ENCODE data around the gene FBXL19. TPM values are rescaled to one million over a fixed set of nuclear protein-coding genes. Genes with fewer than 3 reads are reported as not detected.

FBXL19 gene
- total RNA-seq, 1 experiment from 2014 or later, result 70.8 TPM

DNA sequence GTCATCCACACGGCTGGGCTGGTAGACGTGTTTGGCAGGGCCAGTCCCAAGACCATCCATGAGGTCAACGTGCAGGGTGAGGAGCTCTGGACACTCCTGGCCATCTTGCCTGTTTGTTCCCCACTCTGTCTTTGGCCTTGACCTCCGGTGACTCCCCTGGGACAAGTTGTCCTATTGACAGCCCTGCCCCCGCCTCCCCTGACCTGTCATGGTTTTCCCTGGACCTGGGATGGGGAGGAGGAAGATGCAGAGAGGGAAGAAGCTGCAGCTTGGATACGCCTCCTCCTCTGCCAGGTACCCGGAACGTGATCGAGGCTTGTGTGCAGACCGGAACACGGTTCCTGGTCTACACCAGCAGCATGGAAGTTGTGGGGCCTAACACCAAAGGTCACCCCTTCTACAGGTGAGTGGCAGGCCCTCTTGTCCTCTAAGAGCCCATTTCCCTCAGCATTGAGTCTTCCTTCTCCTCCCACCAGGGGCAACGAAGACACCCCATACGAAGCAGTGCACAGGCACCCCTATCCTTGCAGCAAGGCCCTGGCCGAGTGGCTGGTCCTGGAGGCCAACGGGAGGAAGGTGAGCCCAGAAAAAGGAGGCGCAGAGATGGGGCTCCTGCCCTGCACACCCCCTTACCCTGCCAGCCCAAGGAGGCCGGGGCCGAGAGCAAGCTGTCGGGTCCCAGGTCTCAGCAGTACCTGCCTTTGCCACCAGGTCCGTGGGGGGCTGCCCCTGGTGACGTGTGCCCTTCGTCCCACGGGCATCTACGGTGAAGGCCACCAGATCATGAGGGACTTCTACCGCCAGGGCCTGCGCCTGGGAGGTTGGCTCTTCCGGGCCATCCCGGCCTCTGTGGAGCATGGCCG, 63.0 kb downstream of the FBXL19 start:
- Histone ChIP-seq H3K4me3 (no peak overlapping the region), H3K27ac (no peak overlapping the region), H3K9me3 (ENCODE audit: insufficient read depth, low read depth) (no peaks in the 10 kb centered on the region), H3K27me3 (ENCODE audit: insufficient read depth, low read depth) (no peaks in the 10 kb centered on the region), H3K36me3 (ENCODE audit: low read depth) (peaks cover 7% of the 10 kb centered on the region; the same call in 1 of the 2 replicates), H2AFZ (no peak overlapping the region), H4K20me1 (ENCODE audit: insufficient read depth) (no peaks in the 10 kb centered on the region; the same call in 1 of the 2 replicates), H3K9me2 (ENCODE audit: insufficient read depth) (no peaks in the 10 kb centered on the region), H3K4me1 (replicated peaks; ENCODE audit: insufficient read depth) (no peaks in the 10 kb centered on the region; the same call in 1 of the 2 replicates), H3K4me2 (no peak overlapping the region), H3K79me2 (ENCODE audit: low read depth) (no peaks in the 10 kb centered on the region), H3F3A (ENCODE audit: insufficient read depth, low read depth) (peaks cover 23% of the 10 kb centered on the region; the same call in 1 of the 2 replicates)
- ChIA-PET POLR2A (ENCODE audit: unreplicated experiment) (interaction anchor here (0.5 to 2.2 kb wide), 4 partner anchors 95 to 198 kb away, joined by 3 to 34 read pairs (median 6); no protein-coding TSS in a partner anchor), CTCF (interaction anchor here (0.6 to 2.5 kb wide), 11 partner anchors 10 to 458 kb away, joined by 3 to 33 read pairs (median 5); partner anchors contain the start of genes KAT8, VKORC1, ZNF646 and ZNF668)
- TF ChIP-seq EZH2 (IDR thresholded peaks at IDR 0.05; ENCODE audit: low read depth), result no peak
- TF ChIP-seq, protein P1, sequence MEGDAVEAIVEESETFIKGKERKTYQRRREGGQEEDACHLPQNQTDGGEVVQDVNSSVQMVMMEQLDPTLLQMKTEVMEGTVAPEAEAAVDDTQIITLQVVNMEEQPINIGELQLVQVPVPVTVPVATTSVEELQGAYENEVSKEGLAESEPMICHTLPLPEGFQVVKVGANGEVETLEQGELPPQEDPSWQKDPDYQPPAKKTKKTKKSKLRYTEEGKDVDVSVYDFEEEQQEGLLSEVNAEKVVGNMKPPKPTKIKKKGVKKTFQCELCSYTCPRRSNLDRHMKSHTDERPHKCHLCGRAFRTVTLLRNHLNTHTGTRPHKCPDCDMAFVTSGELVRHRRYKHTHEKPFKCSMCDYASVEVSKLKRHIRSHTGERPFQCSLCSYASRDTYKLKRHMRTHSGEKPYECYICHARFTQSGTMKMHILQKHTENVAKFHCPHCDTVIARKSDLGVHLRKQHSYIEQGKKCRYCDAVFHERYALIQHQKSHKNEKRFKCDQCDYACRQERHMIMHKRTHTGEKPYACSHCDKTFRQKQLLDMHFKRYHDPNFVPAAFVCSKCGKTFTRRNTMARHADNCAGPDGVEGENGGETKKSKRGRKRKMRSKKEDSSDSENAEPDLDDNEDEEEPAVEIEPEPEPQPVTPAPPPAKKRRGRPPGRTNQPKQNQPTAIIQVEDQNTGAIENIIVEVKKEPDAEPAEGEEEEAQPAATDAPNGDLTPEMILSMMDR (conservative IDR thresholded peaks at IDR 0.05), result no peak
- DNase-seq, result peak in 1 of 2 experiments; percentile 32
- no TSS peak for BruUV-seq (replicated peaks)
- intact Hi-C loops (cut with micrococcal nuclease; ENCODE audit: unreplicated experiment), result loop anchor here (5.0 kb wide), 1 partner anchor 401 kb away; no protein-coding TSS in a partner anchor

DNA sequence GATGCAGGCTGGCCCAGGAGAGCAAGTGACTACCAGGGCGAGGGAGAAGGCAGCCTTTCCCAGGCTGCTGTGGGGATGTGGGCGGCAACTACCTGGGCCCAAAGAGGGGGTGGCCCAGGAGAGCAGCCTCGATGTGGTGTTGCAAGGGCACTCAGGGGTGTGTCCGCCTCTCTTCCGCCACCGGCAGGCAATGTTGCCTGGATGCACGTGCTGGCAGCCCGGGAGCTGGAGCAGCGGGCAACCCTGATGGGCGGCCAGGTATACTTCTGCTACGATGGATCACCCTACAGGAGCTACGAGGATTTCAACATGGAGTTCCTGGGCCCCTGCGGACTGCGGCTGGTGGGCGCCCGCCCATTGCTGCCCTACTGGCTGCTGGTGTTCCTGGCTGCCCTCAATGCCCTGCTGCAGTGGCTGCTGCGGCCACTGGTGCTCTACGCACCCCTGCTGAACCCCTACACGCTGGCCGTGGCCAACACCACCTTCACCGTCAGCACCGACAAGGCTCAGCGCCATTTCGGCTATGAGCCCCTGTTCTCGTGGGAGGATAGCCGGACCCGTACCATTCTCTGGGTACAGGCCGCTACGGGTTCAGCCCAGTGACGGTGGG, 64.3 kb downstream of the FBXL19 start:
- CTCF ChIA-PET, result interaction anchor here (0.6 to 0.7 kb wide), 2 partner anchors 9 to 154 kb away, joined by 3 read pairs; no protein-coding TSS in a partner anchor
- Histone ChIP-seq H3K27ac (no peak overlapping the region), H3K36me3 (ENCODE audit: low read depth) (peaks cover 7% of the 10 kb centered on the region; the same call in 1 of the 2 replicates), H3K4me1 (replicated peaks; ENCODE audit: insufficient read depth) (no peaks in the 10 kb centered on the region; the same call in 1 of the 2 replicates), H3K27me3 (ENCODE audit: insufficient read depth, low read depth) (no peaks in the 10 kb centered on the region), H3K9me3 (ENCODE audit: insufficient read depth, low read depth) (no peaks in the 10 kb centered on the region), H3K4me2 (no peak overlapping the region), H3K79me2 (ENCODE audit: low read depth) (no peaks in the 10 kb centered on the region), H4K20me1 (ENCODE audit: insufficient read depth) (no peaks in the 10 kb centered on the region; the same call in 1 of the 2 replicates), H3K9me2 (ENCODE audit: insufficient read depth) (no peaks in the 10 kb centered on the region), H3F3A (ENCODE audit: insufficient read depth, low read depth) (peaks cover 18% of the 10 kb centered on the region; the same call in 1 of the 2 replicates), H3K4me3 (no peak overlapping the region), H2AFZ (no peak overlapping the region)
- no peak for TF ChIP-seq EZH2 (IDR thresholded peaks at IDR 0.05; ENCODE audit: low read depth)
- TF ChIP-seq, protein P1 (conservative IDR thresholded peaks at IDR 0.05), result no peak
- intact Hi-C loops (cut with micrococcal nuclease; ENCODE audit: unreplicated experiment), result loop anchor here (5.0 kb wide), 1 partner anchor 400 kb away; no protein-coding TSS in a partner anchor
- peak in 1 of 2 experiments; percentile 31 for DNase-seq
- POLR2A ChIA-PET (ENCODE audit: unreplicated experiment), result no interaction called here
- no TSS peak for BruUV-seq (replicated peaks)

DNA sequence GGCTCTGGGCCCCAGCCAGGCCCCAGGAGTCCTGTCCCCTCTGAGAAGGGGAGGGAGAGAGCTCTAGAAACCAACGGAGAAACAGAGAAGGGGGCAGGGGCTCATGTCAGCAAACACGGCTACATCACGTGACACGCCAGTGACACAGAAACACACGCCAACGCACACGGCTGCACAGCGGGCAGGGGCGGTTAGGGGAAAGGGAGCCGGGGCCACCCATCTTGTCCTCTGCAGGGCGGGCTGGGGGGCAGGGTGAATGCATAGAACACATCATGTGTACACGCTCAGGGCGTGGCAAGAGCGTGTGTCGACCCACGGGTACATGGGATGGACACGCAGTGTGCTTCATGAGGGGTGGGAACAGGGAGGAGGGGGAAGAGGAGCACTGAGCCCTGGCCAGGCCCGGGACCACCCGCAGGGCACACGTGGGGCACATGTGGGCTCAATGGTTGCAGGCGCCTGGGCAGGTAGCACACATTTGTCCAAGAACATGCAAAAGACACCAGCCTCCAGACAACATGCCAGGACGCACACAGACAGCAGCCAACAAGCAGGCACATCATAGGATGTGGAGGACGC, 66.2 kb downstream of the FBXL19 start:
- intact Hi-C loops (cut with micrococcal nuclease; ENCODE audit: unreplicated experiment), result loop anchor here (5.0 kb wide), 1 partner anchor 398 kb away; no protein-coding TSS in a partner anchor
- Histone ChIP-seq H3K9me3 (ENCODE audit: insufficient read depth, low read depth) (no peaks in the 10 kb centered on the region), H3K27me3 (ENCODE audit: insufficient read depth, low read depth) (no peaks in the 10 kb centered on the region), H3K79me2 (ENCODE audit: low read depth) (no peaks in the 10 kb centered on the region), H3K27ac (no peak overlapping the region), H3K9me2 (ENCODE audit: insufficient read depth) (no peaks in the 10 kb centered on the region), H3K36me3 (ENCODE audit: low read depth) (no peaks in the 10 kb centered on the region), H3K4me2 (no peak overlapping the region), H3K4me1 (replicated peaks; ENCODE audit: insufficient read depth) (no peaks in the 10 kb centered on the region; the same call in 1 of the 2 replicates), H3F3A (ENCODE audit: insufficient read depth, low read depth) (peaks cover 1% of the 10 kb centered on the region; the same call in 1 of the 2 replicates), H2AFZ (no peak overlapping the region), H4K20me1 (ENCODE audit: insufficient read depth) (no peaks in the 10 kb centered on the region; the same call in 1 of the 2 replicates), H3K4me3 (no peak overlapping the region)
- ChIA-PET CTCF (no interaction called here), POLR2A (ENCODE audit: unreplicated experiment) (no interaction called here)
- peak in 1 of 2 experiments; percentile 22 for DNase-seq
- no TSS peak for BruUV-seq (replicated peaks)
- TF ChIP-seq, protein P1 (conservative IDR thresholded peaks at IDR 0.05), result no peak
